Activated T-helper 1 cell treated with anti-CD3 and anti-CD28 coated beads, Interleukin-2, amount 50 U/mL, for 16 hours (primary cell): ENCODE results near the gene ANXA8L1.
"Not testable (repeated sequence)": the region's sequence is repeated elsewhere in the genome, so short reads cannot be mapped to it uniquely, and the experiment has no call there.

Source experiments
- DNase-seq, 2 donors: peaks; one replicate each; pipeline ENCODE4 v3.0.0-alpha.2; 2020; ENCODE audit warnings: low read depth in 1 of 2, low spot score in 1 of 2

Gene ANXA8L1

GRCh38 chr10:46375406-46375805 is at the start of gene ANXA8L1:
ANXA8L1 (plus strand) TSS chr10:46375776; CDS start chr10:46375852, 76 bp downstream.
- DNase-seq: not testable (repeated sequence)

GRCh38 chr10:46326066-46326465 is 49.5 kb upstream of the ANXA8L1 start:
- DNase-seq: no peak

- no peak for DNase-seq
These were observed 48.6 kb upstream of the ANXA8L1 start for GRCh38 chr10:46326971-46327370.

GRCh38 chr10:46327685-46328084 is 47.9 kb upstream of the ANXA8L1 start:
- no peak for DNase-seq

GRCh38 chr10:46328853-46329689 is 46.5 kb upstream of the ANXA8L1 start:
- DNase-seq: no peak

GRCh38 chr10:46329690-46330016 is 45.9 kb upstream of the ANXA8L1 start:
- DNase-seq: no peak

- DNase-seq: no peak
These were observed 44.7 kb upstream of the ANXA8L1 start for GRCh38 chr10:46330894-46331293.

- not testable (repeated sequence) for DNase-seq
These were observed 10.1 kb upstream of the ANXA8L1 start for GRCh38 chr10:46365484-46365883.

GRCh38 chr10:46367209-46367608 is 8.4 kb upstream of the ANXA8L1 start:
- not testable (repeated sequence) for DNase-seq

GRCh38 chr10:46367666-46368240 is 7.8 kb upstream of the ANXA8L1 start:
- DNase-seq: not testable (repeated sequence)

GRCh38 chr10:46368956-46369355 is 6.6 kb upstream of the ANXA8L1 start:
- DNase-seq: not testable (repeated sequence)

GRCh38 chr10:46374410-46374809 is 1.2 kb upstream of the ANXA8L1 start:
- not testable (repeated sequence) for DNase-seq

GRCh38 chr10:46377022-46377421 is 1.4 kb downstream of the ANXA8L1 start:
- not testable (repeated sequence) for DNase-seq

GRCh38 chr10:46377651-46378050 is 2.1 kb downstream of the ANXA8L1 start:
- not testable (repeated sequence) for DNase-seq

- DNase-seq: not testable (repeated sequence)
These were observed 2.5 kb downstream of the ANXA8L1 start for GRCh38 chr10:46378108-46378507.

GRCh38 chr10:46379233-46379848 is 3.8 kb downstream of the ANXA8L1 start:
- not testable (repeated sequence) for DNase-seq

- DNase-seq: not testable (repeated sequence)
These were observed 10.3 kb downstream of the ANXA8L1 start for GRCh38 chr10:46385858-46386257.

- DNase-seq: not testable (repeated sequence)
These were observed 11.1 kb downstream of the ANXA8L1 start for GRCh38 chr10:46386694-46387093.

GRCh38 chr10:46387309-46387902 is 11.8 kb downstream of the ANXA8L1 start:
- DNase-seq: not testable (repeated sequence)

GRCh38 chr10:46391422-46391821 is 15.8 kb downstream of the ANXA8L1 start:
- DNase-seq: not testable (repeated sequence)

- DNase-seq: not testable (repeated sequence)
These were observed 21.1 kb downstream of the ANXA8L1 start for GRCh38 chr10:46396441-46397279.
